GM18951 (cell line): ENCODE data around the gene KRTCAP2.
"Not testable (repeated sequence)": the region's sequence is repeated elsewhere in the genome, so short reads cannot be mapped to it uniquely, and the experiment has no call there.

ENCODE experiments used
- POLR2A ChIP-seq: IDR thresholded peaks from 4 replicates; pipeline ENCODE4 v1.6.1; 2011; ENCODE audit warnings: mild to moderate bottlenecking; ENCODE audit not compliant: insufficient read length, insufficient read depth; ENCODE audit errors: extremely low read depth
- in situ Hi-C: fragments of 300-500 bp; cut with MboI; formaldehyde crosslinking; loops from one replicate; pipeline ENCODE4 v1.12.0; 2022; ENCODE audit warnings: low sequenced_read_pairs, mixed read lengths, inconsistent platforms; ENCODE audit not compliant: unreplicated experiment

The KRTCAP2 gene

GRCh38 chr1:155173478-155174323, 597 bp upstream of the KRTCAP2 start, which contains the start of gene TRIM46:
TSS of gene TRIM46 (plus strand) at chr1:155173849. CDS start at chr1:155173967, 118 bp downstream.
- no peak for TF ChIP-seq POLR2A
- in situ Hi-C loops: loop anchor here (5.0 kb wide), 1 partner anchor 86 kb away; no protein-coding TSS in a partner anchor

- no peak for TF ChIP-seq POLR2A
- in situ Hi-C loops: loop anchor here (5.0 kb wide), 1 partner anchor 85 kb away; no protein-coding TSS in a partner anchor
Measured at GRCh38 chr1:155171836-155172731, 1.0 kb downstream of the KRTCAP2 start.

- TF ChIP-seq POLR2A: no peak
- in situ Hi-C loops: loop anchor here (5.0 kb wide), 1 partner anchor 84 kb away; no protein-coding TSS in a partner anchor
Measured at GRCh38 chr1:155170806-155171205, 2.3 kb downstream of the KRTCAP2 start.

GRCh38 chr1:155170101-155170785, 2.9 kb downstream of the KRTCAP2 start:
- TF ChIP-seq POLR2A: no peak
- in situ Hi-C loops: loop anchor here (5.0 kb wide), 1 partner anchor 83 kb away; no protein-coding TSS in a partner anchor

GRCh38 chr1:155169541-155169940, 3.6 kb downstream of the KRTCAP2 start:
- in situ Hi-C loops: no loop called here

GRCh38 chr1:155168456-155169210, 4.5 kb downstream of the KRTCAP2 start:
- TF ChIP-seq POLR2A: no peak
- in situ Hi-C loops: no loop called here

More at GRCh38 chr1:155169541-155169940, 3.6 kb downstream of the KRTCAP2 start:
- no peak for TF ChIP-seq POLR2A

- in situ Hi-C loops: not testable (repeated sequence)
Measured at GRCh38 chr1:155168105-155168445, 5.0 kb downstream of the KRTCAP2 start.

GRCh38 chr1:155167166-155168104, 5.7 kb downstream of the KRTCAP2 start:
- in situ Hi-C loops: no loop called here
- TF ChIP-seq POLR2A: no peak

GRCh38 chr1:155166471-155167165, 6.5 kb downstream of the KRTCAP2 start:
- in situ Hi-C loops: no loop called here
- TF ChIP-seq POLR2A: no peak

- in situ Hi-C loops: no loop called here
- TF ChIP-seq POLR2A: no peak
Measured at GRCh38 chr1:155166051-155166470, 7.0 kb downstream of the KRTCAP2 start.

- in situ Hi-C loops: not testable (repeated sequence)
Measured at GRCh38 chr1:155164625-155165024, 8.5 kb downstream of the KRTCAP2 start.

- in situ Hi-C loops: not testable (repeated sequence)
Measured at GRCh38 chr1:155163785-155164184, 9.3 kb downstream of the KRTCAP2 start.

- in situ Hi-C loops: not testable (repeated sequence)
Measured at GRCh38 chr1:155162631-155163030, 10.5 kb downstream of the KRTCAP2 start.
